ENCODE measurements around the gene CDH4. TPM values are rescaled to one million over a fixed set of nuclear protein-coding genes. Genes with fewer than 3 reads are reported as not detected.

Gene CDH4
- total and polyA plus RNA-seq, 2 donors (not counting 3 experiments of a cell fraction or from before 2014, with no cell fraction given): 0.17 to 0.51 TPM

DNA sequence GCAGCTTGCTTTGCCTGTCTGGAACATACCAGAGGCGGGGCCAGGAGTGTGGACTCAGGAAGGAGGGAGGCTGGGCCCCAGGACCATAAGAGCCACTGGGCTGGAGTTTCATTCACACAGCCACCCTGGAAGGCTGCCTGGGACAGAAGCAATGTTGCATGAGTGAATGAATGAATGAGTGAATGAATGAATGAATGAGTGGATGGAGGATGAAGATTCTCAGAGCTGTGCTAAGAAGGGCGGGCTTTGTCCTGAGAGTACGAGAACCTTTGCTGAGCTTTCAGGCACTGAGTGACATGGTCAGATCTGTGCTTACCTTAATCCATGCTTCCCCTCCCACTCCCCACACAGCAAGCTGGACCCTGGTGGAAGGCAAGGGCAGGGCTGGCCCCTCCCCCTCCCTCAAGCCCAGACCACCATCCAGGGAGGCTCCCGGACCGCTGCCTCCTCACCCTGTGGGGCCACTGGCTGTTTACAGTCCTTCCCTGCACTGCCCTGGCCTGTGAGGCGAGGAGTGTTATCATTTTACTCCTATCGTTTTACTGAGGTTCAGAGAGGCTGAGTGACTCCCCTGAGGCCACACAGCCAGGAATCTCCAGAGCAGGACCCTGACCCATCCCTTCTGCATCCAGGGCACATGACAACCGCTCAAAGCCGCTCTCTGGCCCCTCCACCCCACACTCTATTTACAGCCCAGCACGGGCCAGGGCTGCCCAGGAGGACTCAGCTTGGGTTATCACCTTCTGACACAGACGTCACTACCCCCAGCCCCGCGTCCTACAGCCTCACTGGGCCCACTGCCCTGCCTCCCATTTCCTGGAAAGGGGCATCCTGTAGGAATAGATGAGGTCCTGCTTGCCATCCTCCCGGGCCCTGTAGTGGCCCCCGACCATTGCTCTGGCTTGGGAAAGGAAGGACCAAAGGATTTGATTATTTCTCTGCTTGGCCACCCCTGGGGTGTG, 543.9 kb downstream of the CDH4 start:
- H3K9ac ChIP-seq (replicated peaks; ENCODE audit: extremely low read depth, insufficient read depth, low read length): no peak overlapping the region
- no peaks in the 10 kb centered on the region for H3K9me1 ChIP-seq (replicated peaks; ENCODE audit: control insufficient read depth, extremely low read depth, insufficient read depth, low read length)
- no peaks in the 10 kb centered on the region for H3K9me3 ChIP-seq (replicated peaks; ENCODE audit: control insufficient read depth, insufficient read depth, low read length)
- ChIA-PET POLR2A (no interaction called here), CTCF (no interaction called here)
- no peaks in the 10 kb centered on the region for H3K4me1 ChIP-seq (ENCODE audit: control insufficient read depth, extremely low read depth, insufficient read depth, low read length)
- FAIRE-seq (no peak), DNase-seq (ENCODE audit: low read depth, low spot score) (no peak)
- H3K27me3 ChIP-seq (ENCODE audit: control insufficient read depth in 2 of 2, insufficient read depth in 2 of 2, low read length in 2 of 2): no peaks in the 10 kb centered on the region
- H3K79me2 ChIP-seq (ENCODE audit: control insufficient read depth, insufficient read depth, low read length): no peaks in the 10 kb centered on the region
- TF ChIP-seq, protein P1, sequence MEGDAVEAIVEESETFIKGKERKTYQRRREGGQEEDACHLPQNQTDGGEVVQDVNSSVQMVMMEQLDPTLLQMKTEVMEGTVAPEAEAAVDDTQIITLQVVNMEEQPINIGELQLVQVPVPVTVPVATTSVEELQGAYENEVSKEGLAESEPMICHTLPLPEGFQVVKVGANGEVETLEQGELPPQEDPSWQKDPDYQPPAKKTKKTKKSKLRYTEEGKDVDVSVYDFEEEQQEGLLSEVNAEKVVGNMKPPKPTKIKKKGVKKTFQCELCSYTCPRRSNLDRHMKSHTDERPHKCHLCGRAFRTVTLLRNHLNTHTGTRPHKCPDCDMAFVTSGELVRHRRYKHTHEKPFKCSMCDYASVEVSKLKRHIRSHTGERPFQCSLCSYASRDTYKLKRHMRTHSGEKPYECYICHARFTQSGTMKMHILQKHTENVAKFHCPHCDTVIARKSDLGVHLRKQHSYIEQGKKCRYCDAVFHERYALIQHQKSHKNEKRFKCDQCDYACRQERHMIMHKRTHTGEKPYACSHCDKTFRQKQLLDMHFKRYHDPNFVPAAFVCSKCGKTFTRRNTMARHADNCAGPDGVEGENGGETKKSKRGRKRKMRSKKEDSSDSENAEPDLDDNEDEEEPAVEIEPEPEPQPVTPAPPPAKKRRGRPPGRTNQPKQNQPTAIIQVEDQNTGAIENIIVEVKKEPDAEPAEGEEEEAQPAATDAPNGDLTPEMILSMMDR (IDR thresholded peaks at IDR 0.05; ENCODE audit: extremely low read depth in 1 of 2, insufficient read depth in 1 of 2, low read depth in 1 of 2, low read length in 2 of 2): no peak
- TF ChIP-seq POLR2A (IDR thresholded peaks at IDR 0.05; ENCODE audit: low read depth, low read length) (no peak), JUN (IDR thresholded peaks at IDR 0.05; ENCODE audit: borderline replicate concordance, insufficient read depth, insufficient read length, low read depth) (no peak), EZH2 (IDR thresholded peaks at IDR 0.05; ENCODE audit: borderline replicate concordance, low read depth, low read length, severe bottlenecking) (no peak)
- TF ChIP-seq, protein P2, sequence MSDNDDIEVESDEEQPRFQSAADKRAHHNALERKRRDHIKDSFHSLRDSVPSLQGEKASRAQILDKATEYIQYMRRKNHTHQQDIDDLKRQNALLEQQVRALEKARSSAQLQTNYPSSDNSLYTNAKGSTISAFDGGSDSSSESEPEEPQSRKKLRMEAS (IDR thresholded peaks at IDR 0.05; ENCODE audit: insufficient read depth, insufficient read length): no peak
- H3K4me2 ChIP-seq (ENCODE audit: insufficient read depth, low read length): no peak overlapping the region
- no peaks in the 10 kb centered on the region for H4K20me1 ChIP-seq (replicated peaks; ENCODE audit: control insufficient read depth, extremely low read depth, insufficient read depth, low read length)
- H2AFZ ChIP-seq (ENCODE audit: low read depth, low read length): no peak overlapping the region
- intact Hi-C loops (cut with micrococcal nuclease) (no loop called here), dilution Hi-C loops (cut with MboI; ENCODE audit: extremely low pct_ligation_motif_present, low sequenced_read_pairs) (no loop called here)
- no TSS peak for BruUV-seq (replicated peaks)
- H3K27ac ChIP-seq (ENCODE audit: insufficient read depth, low read depth, low read length): no peak overlapping the region
- no peak overlapping the region for H3K4me3 ChIP-seq (replicated peaks in 1 of 3; ENCODE audit: insufficient read depth in 1 of 3, low read depth in 1 of 3, low read length in 3 of 3)
- no peaks in the 10 kb centered on the region for H3K36me3 ChIP-seq (ENCODE audit: control insufficient read depth in 2 of 2, extremely low read depth in 1 of 2, insufficient read depth in 2 of 2, low read length in 2 of 2)

All from endothelial cell of umbilical vein (primary cell).